Endothelial cell of coronary artery (primary cell): ENCODE results near the gene OR52I2. TPM values are rescaled to one million over a fixed set of nuclear protein-coding genes. Genes with fewer than 3 reads are reported as not detected.

Source experiments
- total RNA-seq: library from RNA; depleted of rRNA; stranded (reverse); fragments of >200 nt; gene quantifications from 2 replicates; pipeline ENCODE4 v1.2.3, GENCODE V29; 2014

OR52I2 gene
- not detected in 2 replicates for total RNA-seq

GRCh38 chr11:4581443-4581842, at the start of gene OR52I2:
Gene OR52I2 (plus strand): TSS chr11:4581743.

GRCh38 chr11:4544891-4545290, 36.7 kb upstream of the OR52I2 start, which contains the start of gene OR52M1:
Gene OR52M1 (plus strand): TSS chr11:4545191. CDS start chr11:4545191, 0 bp downstream.

DNA sequence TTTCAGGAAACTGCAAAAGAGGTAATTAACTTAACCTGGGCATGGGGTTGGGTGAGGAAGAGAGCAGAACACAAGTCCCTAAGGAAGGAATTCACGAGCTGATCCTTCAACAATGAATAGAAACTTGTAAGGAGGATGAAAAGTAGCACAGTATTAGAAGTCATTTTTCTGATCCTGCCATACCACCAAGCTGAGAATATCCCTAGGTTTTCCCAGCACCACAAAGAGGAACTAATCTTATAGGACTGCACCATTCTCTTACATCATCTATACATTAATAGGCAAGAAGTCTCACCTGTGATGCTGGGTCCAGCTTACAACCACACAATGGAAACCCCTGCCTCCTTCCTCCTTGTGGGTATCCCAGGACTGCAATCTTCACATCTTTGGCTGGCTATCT, 12.2 kb downstream of the OR52I2 start, which contains the start of gene OR52I1:
Gene OR52I1, plus strand, starts transcription at position 301 of the 400 bp plus-strand sequence. Its CDS starts 0 bp downstream, at position 301.

GRCh38 chr11:4607781-4608666, 26.5 kb downstream of the OR52I2 start, which contains the start of gene TRIM68:
Gene TRIM68 (minus strand): TSS chr11:4608231. CDS start chr11:4605504, 2,727 bp downstream.

DNA sequence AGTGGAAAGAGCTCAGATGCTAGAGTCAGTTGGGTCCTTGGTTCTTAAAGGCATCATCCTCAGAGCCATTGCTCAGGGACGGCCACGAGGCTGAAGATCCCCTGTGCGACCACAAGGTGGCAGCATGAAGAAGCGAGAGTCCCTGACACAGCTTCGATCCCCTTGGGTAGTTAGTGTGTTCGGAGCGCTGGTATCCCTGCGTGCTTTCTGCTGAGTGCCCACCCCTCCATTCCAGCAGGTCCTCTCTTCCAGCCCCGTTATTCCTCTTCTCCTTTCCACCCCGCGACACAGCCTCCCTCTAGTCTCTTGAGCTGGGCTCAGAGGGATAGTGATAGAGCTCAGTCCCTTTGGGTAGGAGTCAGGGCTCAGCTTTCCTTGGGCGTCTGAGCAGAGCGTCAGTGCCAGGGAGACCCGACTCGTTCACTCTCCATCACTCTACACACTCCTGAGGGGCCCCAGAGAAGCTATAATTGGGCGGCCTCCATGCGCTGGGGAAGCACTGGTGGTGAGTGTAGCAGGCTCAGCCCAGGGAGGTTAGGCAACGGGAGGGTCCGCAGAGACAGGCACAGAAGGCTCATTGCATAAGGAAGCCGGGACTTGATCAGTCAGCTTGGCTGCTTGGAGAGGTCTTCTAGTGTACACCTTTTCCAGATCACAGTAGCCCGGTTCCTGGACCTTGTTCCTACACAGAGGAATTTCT, 55.6 kb downstream of the OR52I2 start, which contains the start of gene OR51D1:
Gene OR51D1, plus strand, starts transcription at position 516 of the 700 bp plus-strand sequence. CDS start 2,314 bp downstream, outside the sequence.

Other genes with a start within 250 kb of the OR52I2 start
- gene OR52B4, start 213.4 kb upstream of the OR52I2 start, total RNA-seq, result not detected in 2 replicates
- 22.7 and 24.7 TPM in 2 replicates for gene TRIM21, start 188.0 kb upstream of the OR52I2 start, total RNA-seq
- gene OR52K2, start 132.4 kb upstream of the OR52I2 start, total RNA-seq, result not detected in 2 replicates
- gene OR52K1, start 99.1 kb upstream of the OR52I2 start, total RNA-seq, result not detected in 2 replicates
- gene OR52M1, start 36.6 kb upstream of the OR52I2 start, total RNA-seq, result not detected in 2 replicates
- not detected in 2 replicates for gene OR52I1, start 12.3 kb downstream of the OR52I2 start, total RNA-seq
- gene TRIM68, start 26.5 kb downstream of the OR52I2 start, total RNA-seq, result 7.1 and 14.4 TPM in 2 replicates
- gene OR51D1, start 55.7 kb downstream of the OR52I2 start, total RNA-seq, result not detected in 2 replicates
- not detected in 2 replicates for gene OR51E1, start 62.2 kb downstream of the OR52I2 start, total RNA-seq
- not detected in 2 replicates for gene OR51E2, start 116.1 kb downstream of the OR52I2 start, total RNA-seq
- gene MMP26, start 123.0 kb downstream of the OR52I2 start, total RNA-seq, result not detected in 2 replicates
- gene OR51F1, start 188.2 kb downstream of the OR52I2 start, total RNA-seq, result not detected in 2 replicates
- gene OR52R1, start 222.6 kb downstream of the OR52I2 start, total RNA-seq, result not detected in 2 replicates
- gene OR51F2, start 239.6 kb downstream of the OR52I2 start, total RNA-seq, result not detected in 2 replicates